Posterior cingulate gyrus (tissue), 11 donors: Measurements from ENCODE around the gene UBE2I.
A peak's percentile ranks its signal among the peaks of the same experiment; 100 is the strongest.
"Not testable (repeated sequence)": the region's sequence is repeated elsewhere in the genome, so short reads cannot be mapped to it uniquely, and the experiment has no call there.

Experiments used
- DNase-seq, 10 donors: peaks; one replicate each; pipeline versions ENCODE4 v3.0.0 to v3.0.0-alpha.2; 2020 to 2021; ENCODE audit warnings: mixed read lengths in 3 of 10
- intact Hi-C: fragments of 100-400 bp; cut with DNase I; formaldehyde crosslinking; loops from one replicate; pipeline ENCODE4 v1.15.1; 2023

Gene UBE2I

DNA sequence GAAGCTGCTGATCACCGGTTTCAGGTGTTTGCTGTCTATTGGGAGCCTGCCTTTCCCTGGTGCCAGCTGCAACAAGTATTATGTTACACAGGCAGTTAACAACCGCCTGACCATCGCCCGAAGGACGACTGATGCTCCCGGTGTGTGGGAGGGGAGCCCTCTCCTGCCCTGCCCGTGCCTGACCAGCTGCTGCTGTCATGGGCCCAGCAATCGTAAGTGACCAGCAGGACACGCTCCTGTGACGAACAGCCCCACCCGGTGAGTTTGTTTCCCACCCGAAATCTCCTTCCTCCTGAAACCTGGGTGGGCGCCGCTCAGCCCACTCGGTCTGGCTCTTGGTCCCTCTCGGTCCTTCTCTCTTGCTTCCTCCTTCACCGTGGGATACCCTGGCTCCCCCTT lies 17.9 kb upstream of the UBE2I start:
- intact Hi-C loops: no loop called here
- DNase-seq: peak in 1 of 10 donors; percentile 76

DNA sequence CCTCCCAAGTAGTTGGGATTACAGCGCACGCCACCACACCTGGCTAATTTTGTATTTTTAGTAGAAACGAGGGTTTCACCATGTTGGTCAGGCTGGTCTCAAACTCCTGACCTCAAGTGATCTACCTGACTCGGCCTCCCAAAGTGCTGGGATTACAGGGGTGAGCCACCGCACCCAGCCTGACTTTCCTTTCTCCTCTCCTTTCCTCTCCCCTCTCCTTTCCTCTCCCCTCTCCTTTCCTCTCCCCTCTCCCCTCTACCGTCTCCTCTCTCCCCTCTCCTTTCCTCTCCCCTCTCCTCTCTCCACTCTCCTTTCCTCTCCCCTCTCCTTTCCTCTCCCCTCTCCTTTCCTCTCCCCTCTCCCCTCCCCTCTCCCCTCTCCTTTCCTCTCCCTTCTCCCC lies 17.2 kb upstream of the UBE2I start:
- intact Hi-C loops, DNase-seq: not testable (repeated sequence)

DNA sequence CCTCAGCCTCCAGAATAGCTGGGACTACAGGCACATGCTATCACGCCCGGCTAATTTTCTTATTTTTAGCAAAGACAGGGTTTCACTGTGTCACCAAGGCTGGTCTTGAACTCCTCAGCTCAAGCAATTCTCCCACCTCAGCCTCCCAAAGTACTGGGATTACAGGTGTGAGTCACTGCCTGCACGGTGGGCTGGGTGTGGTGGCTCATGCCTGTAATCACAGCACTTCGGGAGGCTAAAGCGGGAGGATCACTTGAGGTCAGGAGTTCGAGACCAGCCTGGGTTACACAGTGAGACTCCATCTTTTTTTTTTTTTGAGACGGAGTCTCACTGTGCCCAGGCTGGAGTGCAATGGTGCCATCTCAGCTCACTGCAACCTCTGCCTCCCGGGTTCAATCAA lies 16.6 kb upstream of the UBE2I start:
- DNase-seq, intact Hi-C loops: not testable (repeated sequence)

DNA sequence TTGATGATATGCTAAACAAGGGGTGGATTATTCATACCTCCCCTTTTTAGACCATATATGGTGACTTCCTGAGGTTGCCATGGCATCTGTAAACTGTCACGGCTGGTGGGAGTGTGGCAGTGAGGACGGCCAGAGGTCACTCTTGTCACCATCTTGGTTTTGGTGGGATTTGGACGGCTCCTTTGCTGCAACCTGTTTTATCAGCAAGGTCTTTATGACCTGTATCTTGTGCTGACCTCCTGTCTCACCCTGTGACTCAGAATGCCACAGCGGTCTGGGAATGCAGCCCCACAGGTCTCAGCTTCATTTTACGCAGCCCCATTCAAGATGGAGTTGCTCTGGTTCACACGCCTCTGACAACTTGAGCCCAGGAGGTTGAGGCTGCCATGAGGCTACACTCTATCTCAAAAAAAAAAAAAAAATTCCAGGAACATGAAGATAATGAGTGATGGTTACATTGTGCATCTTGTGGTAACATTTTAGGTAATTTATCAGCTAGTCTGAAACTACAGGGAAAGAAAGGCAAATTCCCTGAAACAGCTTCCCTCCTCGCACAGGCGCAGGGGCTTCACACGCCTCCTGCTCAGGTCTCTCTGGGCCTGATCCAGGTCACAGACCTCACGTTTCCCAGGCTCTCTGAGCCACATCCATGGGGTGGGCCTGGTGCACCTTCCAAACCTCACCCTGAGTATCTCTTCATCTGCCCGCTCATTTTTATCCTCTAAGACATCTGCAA lies 15.3 kb upstream of the UBE2I start:
- DNase-seq: no peak
- intact Hi-C loops: no loop called here

DNA sequence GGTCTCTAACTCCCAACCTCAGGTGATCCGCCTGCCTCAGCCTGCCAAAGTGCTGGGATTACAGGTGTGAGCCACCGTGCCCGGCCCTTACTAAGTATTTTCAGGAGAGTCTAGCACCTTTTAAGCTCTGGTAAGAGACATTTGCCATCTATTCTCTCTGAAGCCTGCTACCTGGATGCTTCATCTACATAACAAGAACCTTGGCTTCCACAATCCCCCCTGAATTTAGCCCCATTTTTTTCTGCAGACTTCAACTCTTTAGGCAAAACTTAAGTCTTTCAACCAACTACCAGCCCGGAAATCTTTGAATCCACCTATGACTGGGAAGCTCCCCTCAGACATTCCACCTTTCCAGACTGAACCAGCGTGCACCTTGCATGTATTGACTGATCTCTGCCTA lies 14.0 kb upstream of the UBE2I start:
- intact Hi-C loops: no loop called here
- DNase-seq: no peak

DNA sequence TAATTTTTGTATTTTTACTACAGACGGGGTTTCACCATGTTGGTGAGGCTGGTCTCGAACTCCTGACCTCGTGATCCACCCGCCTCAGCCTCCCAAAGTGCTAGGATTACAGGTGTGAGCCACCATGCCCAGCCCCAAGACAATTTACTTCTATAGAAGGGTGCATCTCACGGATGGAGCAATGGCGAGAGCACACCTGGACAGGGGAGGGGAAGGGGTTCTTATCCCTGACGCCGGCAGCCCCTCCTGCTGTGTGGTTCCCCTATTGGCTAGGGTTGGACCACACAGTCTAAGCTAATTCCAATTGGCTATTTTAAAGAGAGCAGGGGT lies 12.8 kb upstream of the UBE2I start:
- intact Hi-C loops, DNase-seq: not testable (repeated sequence)

DNA sequence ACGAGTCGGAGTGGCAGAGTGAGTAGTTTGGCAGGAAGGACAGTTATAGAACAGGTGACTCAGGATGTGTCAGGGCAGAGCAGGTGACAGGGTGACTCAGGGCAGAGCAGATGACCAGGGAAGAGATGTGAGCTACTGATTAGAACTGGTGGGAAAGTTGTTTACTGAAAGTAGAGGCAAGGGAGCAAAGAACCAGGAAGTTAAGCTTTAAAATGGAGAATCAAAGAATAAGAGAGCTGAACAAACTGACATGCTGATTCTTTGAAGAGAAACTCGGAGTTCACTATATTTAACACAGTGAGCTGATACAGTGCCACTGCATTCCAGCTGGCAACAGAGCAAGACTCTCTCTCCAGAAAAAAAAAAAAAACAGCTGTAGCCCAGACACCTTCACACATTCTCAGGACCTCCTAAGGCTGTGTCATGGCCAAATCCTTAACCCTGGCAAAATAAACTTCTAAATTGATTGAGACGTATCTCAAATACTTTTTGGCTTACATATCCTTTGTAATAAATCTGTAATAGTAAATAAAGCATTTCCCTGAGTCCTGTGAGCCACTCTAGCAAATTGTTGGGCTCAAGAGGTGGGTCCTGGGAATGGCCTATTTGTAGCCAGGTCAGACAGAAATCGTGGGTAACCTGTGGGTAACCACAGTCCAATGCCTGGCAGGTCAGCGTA lies 12.3 kb upstream of the UBE2I start:
- intact Hi-C loops: no loop called here
- no peak for DNase-seq

DNA sequence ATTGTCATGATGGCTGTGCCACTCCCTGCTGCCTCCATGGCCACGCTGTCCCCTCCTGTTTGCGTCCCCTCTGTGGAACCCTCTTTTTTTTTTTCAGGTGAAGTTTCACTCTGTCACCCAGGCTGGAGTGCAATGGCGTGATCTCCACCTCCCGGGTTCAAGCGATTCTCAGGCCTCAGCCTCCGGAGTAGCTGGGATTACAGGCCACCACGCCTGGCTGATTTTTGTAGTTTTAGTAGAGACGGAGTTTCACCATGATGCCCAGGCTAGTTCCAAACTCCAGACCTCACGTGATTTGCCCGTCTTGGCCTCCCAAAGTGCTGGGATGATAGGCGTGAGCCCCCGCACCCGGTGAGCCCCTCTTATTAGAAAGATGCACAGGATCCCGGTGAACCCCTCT lies 11.0 kb upstream of the UBE2I start:
- intact Hi-C loops: no loop called here
- DNase-seq: no peak

DNA sequence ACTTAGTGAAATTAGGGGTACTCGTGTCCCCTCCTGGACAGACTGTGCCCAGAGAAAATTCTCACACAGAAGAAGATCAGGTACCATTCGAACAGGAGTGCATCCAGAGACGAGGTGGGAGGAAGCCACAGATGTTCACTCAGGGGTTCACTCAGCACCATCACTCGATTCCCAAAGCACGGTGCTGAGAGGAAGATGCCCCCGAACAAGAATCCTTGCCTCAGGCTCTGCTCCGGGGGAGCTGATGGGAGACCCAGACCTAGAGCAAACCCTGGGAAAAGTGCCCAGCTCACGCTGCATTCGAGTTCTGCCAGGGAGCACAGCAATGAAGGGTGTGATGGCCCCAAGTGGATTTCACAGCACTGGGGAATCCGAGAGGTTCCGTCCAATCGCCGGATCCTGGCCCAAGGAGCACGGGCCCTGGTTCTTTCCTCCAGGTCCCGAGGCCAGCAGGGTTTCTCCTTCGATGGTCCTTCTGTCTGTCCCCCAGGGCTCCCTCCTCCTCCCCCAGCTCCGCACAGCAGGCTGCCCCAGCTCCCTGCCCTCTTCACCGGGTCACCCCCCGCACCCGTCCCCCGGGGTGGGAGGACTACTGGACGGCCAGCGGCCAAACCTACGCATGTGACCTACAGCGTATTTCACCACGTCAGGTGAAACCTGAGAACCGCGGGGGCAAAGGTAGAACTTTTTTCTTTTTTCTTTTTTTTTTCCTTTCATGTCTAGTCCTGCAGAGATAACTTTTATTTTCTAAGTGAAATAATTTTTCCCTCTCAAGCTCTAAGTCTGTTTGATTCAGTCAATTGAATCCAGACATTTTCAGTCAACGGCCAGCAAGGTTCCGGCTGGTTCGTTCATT lies 10.2 kb upstream of the UBE2I start:
- no peak for DNase-seq
- intact Hi-C loops: no loop called here

DNA sequence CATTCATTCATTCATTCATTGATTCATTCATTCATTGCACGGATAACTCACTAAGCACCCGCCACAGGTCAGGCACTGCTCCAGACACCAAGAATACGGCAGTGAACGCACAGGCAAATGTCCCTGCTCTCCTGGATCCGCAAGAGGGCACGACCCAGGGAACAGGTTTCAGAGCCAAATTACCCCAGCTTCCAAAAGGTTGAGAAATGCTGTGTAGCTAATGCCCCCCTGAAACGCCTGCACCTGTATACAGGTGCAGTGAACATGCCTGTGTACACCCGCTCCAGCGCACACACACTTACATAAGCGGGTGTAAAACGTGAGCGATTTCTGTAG lies 9.6 kb upstream of the UBE2I start:
- DNase-seq: no peak
- intact Hi-C loops: loop anchor here (5.0 to 10.0 kb wide), 2 partner anchors 52 to 105 kb away; partner anchors contain the start of genes GNPTG and TSR3

DNA sequence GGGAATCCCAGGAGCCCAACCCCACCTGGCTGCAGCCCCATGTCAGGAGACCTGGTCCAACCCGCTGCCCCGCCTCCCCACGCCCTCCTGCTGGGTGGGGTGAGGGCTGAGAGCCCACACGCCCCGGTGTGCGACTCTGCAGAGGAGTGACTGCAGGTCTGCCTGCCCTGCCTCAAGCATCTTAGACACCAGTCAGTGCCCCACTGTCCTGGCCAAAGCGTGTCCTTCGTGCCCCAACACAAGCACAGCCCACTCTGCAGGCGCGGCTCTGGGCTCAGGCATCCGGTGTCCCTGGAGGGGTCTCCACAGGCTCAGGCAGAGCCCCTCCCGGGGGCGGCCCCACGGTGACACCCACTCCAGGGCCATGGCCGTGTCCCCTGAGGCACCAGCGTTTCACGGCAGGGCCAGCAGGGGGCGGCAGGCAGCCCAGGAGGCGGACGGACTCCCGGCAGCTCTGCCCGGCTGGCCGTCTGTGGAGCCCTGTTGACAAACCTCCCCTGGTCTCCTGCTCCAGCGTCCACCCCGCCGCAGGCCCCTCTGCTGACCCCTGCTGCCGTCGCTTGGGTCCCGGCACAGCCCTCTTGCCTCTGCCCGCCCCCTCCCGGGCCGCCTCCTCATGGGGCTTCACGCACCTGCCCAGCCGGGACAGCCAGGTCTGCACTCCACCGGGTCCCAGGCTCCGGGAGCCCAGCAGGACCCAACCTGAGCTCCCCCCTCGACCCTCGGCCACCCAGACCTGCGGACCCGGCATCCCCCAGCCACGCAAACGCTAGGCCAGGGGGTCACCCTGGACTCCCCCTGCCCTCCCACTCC lies 8.6 kb upstream of the UBE2I start:
- intact Hi-C loops: loop anchor here (5.0 to 10.0 kb wide), 2 partner anchors 51 to 104 kb away; partner anchors contain the start of genes GNPTG and TSR3
- peak in 9 of 10 donors; percentile 47 to 95 (median 67) for DNase-seq

DNA sequence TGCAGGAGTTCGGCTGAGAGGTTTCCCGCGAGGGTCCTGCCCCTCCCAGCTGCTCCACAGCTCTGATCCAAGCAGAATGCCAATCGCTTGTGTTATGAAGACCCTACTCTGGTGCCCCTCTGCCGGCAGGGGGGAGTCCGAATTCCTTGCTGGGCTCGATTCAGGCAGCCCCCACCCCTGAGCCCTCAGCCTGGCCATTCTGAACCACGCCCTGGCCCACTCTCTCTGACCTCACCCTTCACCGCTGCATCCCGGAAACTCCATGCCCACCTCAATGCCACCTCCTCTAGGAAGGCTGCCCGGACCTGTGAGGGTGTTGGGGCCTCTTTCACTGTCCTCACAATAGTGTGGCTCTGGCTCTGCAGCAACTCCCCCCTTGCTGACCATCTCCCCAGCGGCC lies 7.9 kb upstream of the UBE2I start:
- DNase-seq: no peak
- intact Hi-C loops: loop anchor here (5.0 to 10.0 kb wide), 2 partner anchors 51 to 103 kb away; partner anchors contain the start of genes GNPTG and TSR3

DNA sequence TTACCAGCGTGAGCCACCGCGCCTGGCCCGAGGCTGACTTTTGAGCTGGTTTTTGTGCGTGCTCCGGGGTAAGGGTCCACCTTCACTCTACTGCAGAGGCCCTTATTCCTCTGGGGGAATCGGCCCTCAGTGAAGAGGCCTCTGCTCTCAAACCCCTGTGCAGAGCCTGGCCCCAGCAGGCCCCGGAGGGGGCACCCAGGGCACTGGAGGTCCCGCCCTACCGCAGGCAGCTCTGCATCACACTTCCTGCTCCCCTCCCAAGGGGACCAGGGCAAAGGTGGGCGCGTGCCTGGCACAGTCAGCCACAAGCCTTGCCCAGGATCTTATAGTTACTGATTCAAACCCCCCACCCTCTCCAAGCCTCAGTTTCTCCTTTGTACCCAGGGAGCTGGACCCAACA lies 3.6 kb upstream of the UBE2I start:
- intact Hi-C loops: loop anchor here (10.0 kb wide), 1 partner anchor 99 kb away; no protein-coding TSS in a partner anchor
- no peak for DNase-seq

DNA sequence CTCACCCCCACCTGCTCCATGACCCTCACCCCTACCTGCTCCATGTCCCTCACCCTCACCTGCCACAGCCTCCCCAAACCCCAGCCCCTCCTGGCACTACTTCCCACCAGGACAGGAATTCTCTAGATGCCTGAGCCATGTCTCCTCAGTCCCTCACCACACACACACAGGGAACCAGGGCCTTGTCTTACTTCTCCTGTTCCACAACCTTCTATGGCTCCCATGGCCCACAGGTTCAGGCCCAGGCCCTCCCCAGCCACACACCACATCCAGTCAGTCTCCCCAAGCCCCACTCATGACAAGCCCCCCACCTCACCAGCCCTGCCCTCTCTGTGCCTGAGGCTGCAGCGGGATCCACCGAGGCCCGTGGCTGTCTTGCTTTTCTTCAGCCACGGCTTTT lies 3.1 kb upstream of the UBE2I start:
- intact Hi-C loops: loop anchor here (10.0 kb wide), 1 partner anchor 98 kb away; no protein-coding TSS in a partner anchor
- DNase-seq: no peak

DNA sequence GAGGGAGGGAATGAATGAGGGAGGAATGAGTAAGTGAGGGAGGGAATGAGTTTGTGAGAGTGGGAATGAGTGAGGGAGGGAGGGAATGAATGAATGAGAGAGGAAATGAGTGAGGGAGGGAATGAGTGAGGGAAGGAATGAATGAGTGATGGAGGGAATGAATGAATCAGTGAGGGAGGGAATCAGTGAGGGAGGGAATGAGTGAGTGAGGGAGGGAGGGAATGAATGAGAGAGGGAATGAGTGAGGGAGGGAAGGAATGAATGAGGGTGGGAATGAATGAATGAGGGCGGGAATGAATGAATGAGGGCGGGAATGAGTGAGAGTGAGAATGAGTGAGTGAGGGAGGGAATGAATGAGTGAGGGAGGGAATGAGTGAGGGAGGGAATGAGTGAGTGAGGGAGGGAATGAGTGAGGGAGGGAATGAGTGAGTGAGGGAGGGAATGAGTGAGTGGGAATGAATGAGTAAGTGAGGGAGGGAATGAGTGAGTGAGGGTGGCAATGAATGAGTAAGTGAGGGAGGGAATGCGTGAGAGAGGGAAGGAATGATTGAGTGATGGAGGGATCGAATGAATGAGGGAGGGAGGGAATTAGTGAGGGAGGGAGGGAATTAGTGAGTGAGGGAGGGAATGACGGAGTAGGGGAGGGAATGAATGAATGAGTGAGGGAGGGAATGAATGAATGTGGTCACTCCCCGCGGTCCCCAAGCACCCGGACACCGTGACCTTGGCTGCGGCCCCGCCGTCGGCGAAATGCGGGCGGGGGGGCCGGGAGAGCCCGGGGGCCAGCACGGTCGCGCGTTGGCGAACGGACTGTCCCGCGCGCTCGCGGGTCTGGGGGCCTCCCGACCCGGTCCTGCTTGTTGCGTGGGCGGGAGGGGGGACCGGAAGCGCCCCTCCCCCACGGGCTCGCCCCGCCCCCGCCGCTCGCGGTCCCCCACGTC lies 1.1 kb upstream of the UBE2I start:
- intact Hi-C loops: loop anchor here (10.0 kb wide), 1 partner anchor 96 kb away; no protein-coding TSS in a partner anchor
- no peak for DNase-seq

DNA sequence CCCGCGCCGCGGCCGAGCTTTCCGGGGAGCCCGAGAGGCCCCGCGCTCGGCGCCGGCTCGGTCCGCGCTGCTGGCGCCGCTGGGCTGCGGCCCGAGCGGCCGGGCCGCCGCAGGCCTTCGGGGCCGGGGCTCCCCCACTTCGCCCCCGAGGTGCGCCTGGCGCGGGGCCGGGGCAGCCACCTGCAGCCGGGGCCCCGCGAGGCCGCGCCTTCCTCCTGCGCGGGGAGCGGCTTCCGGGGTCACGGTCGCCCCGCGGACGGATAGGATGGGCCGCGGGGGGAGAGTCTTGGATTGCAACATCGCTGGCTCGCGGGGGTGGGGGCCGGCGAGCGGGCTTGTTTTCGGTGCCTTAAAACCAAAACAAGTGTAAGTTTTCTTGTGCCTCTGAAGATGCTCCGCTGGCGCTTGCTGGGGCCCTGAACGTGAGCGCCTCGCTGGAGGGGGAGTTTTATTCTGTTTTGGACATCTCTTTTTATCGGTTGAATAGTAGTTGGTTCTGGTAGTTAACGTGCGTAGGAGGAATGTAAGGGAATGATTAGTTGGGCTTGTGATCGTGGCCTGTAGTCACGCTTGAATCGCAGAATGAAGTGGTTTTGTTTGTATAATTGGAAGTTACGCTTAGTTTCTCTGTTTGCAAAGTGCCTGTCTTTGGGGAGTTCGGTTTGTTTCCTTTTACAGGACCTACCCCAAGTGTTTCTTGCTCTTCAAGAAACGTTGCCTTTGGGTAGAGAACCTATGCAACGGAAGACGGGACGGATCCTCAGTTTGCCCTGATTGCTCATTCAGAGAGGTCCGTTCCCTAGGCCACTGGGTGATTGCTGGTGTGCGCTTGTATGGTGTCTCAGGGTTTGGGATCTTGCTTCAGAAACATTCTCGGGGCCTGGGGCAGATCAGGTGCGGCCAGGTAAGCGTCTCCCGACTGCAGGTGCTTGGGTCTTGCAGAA lies 724 bp downstream of the UBE2I start:
- intact Hi-C loops: loop anchor here (10.0 kb wide), 1 partner anchor 95 kb away; no protein-coding TSS in a partner anchor
- peak in 3 of 10 donors; percentile 30 to 81 (median 71) for DNase-seq

DNA sequence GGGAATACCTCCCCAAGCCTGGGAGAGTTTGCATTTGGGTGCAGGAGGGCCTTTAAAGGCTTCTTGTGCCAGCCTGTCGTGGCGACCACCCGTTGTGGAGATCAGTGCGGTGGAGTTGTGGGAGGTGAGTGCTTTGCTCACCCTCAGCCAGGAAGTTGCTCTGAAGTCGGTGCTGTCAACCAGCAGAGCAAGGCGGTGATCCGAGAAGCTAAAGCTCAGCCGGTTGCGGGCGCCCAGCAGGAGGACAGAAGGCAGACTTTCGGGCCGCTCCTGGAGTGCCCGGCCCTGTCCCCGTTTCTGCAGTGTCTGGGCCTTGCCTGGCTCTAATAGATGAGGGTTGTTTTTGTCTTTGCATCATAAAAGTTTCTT lies 1.4 kb downstream of the UBE2I start:
- DNase-seq: no peak
- intact Hi-C loops: no loop called here

DNA sequence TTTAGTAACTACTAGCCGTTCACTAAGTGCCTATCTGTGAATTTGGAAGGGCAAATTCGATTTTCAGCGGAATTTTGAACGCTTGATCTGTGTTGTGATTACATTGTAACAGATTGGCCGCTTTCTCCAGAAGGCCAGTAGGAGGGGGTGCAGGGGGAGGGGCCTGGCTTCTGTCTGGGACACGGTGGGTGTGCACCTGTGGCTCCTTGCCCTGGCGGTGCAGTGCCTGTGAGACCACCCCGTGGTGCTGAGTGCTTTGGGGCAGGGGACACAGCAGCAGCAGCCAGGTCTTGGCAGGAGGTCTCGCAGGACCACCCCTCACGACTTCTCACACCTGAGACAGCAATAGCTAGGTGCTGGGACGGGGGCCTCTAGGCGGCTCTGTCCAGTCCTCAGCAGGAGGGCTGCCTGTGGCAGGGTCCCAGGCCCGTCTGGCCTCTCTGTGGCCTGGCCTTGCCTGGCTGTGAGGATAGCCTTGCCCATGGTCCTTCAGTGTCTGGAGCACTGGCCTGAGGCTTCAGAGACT lies 1.8 kb downstream of the UBE2I start:
- intact Hi-C loops: no loop called here
- DNase-seq: no peak
